ENCODE data around the gene NCAPD3.

The NCAPD3 gene

GRCh38 chr11:134252346-134253187 is 28.8 kb upstream of the NCAPD3 start:
- peak; percentile 25 for DNase-seq (ENCODE audit: low read depth)

GRCh38 chr11:134250675-134251074 is 26.9 kb upstream of the NCAPD3 start:
- DNase-seq (ENCODE audit: low read depth) = no peak

- DNase-seq (ENCODE audit: low read depth) = no peak
Observed at GRCh38 chr11:134250246-134250645, 26.5 kb upstream of the NCAPD3 start.

GRCh38 chr11:134248910-134249480 is 25.2 kb upstream of the NCAPD3 start:
- DNase-seq (ENCODE audit: low read depth) = no peak

- DNase-seq (ENCODE audit: low read depth) = no peak
Observed at GRCh38 chr11:134246678-134247077, 22.9 kb upstream of the NCAPD3 start.

- DNase-seq (ENCODE audit: low read depth) = no peak
Observed at GRCh38 chr11:134246100-134246499, 22.3 kb upstream of the NCAPD3 start.

- no peak for DNase-seq (ENCODE audit: low read depth)
Observed at GRCh38 chr11:134245434-134245833, 21.7 kb upstream of the NCAPD3 start.

GRCh38 chr11:134244593-134244992 is 20.8 kb upstream of the NCAPD3 start:
- DNase-seq (ENCODE audit: low read depth) = no peak

- DNase-seq (ENCODE audit: low read depth) = no peak
Observed at GRCh38 chr11:134243913-134244312, 20.1 kb upstream of the NCAPD3 start.

- DNase-seq (ENCODE audit: low read depth) = no peak
Observed at GRCh38 chr11:134242376-134242775, 18.6 kb upstream of the NCAPD3 start.

- DNase-seq (ENCODE audit: low read depth) = no peak
Observed at GRCh38 chr11:134240592-134240991, 16.8 kb upstream of the NCAPD3 start.

- DNase-seq (ENCODE audit: low read depth) = no peak
Observed at GRCh38 chr11:134238956-134239355, 15.2 kb upstream of the NCAPD3 start.

GRCh38 chr11:134237557-134237922 is 13.8 kb upstream of the NCAPD3 start:
- no peak for DNase-seq (ENCODE audit: low read depth)

GRCh38 chr11:134236834-134237556 is 13.2 kb upstream of the NCAPD3 start:
- DNase-seq (ENCODE audit: low read depth) = no peak

- no peak for DNase-seq (ENCODE audit: low read depth)
Observed at GRCh38 chr11:134235399-134235798, 11.6 kb upstream of the NCAPD3 start.

GRCh38 chr11:134233729-134234179 is 10.0 kb upstream of the NCAPD3 start:
- DNase-seq (ENCODE audit: low read depth) = no peak

- no peak for DNase-seq (ENCODE audit: low read depth)
Observed at GRCh38 chr11:134231958-134232659, 8.3 kb upstream of the NCAPD3 start.

GRCh38 chr11:134230339-134230738 is 6.6 kb upstream of the NCAPD3 start:
- DNase-seq (ENCODE audit: low read depth) = no peak

GRCh38 chr11:134229126-134229790 is 5.5 kb upstream of the NCAPD3 start:
- no peak for DNase-seq (ENCODE audit: low read depth)

GRCh38 chr11:134228625-134229024 is 4.9 kb upstream of the NCAPD3 start:
- peak; percentile 75 for DNase-seq (ENCODE audit: low read depth)

GRCh38 chr11:134226806-134227325 is 3.1 kb upstream of the NCAPD3 start:
- no peak for DNase-seq (ENCODE audit: low read depth)

Measured in GM04504 (cell line).